Brain microvascular endothelial cell (primary cell): ENCODE measurements around the gene MGST1.

Experiments
- DNase-seq: peaks from one replicate; pipeline ENCODE4 v3.0.0-alpha.2; 2020
- H3K27ac ChIP-seq: fragments of 250-450 bp; sonication (Bioruptor Pico); 2 replicates; pipeline ENCODE4 v1.5.1; 2020; ENCODE audit warnings: mild to moderate bottlenecking, moderate library complexity
- H3K27me3 ChIP-seq: fragments of 250-450 bp; sonication (Bioruptor Pico); replicated peaks from 2 replicates; pipeline ENCODE4 v1.5.1; 2020; ENCODE audit warnings: mild to moderate bottlenecking
- H3K36me3 ChIP-seq: fragments of 250-450 bp; sonication (Bioruptor Pico); replicated peaks from 2 replicates; pipeline ENCODE4 v1.5.1; 2020; ENCODE audit warnings: mild to moderate bottlenecking
- H3K4me3 ChIP-seq: 2 replicates; pipeline ENCODE4 v1.5.1; 2011; ENCODE audit warnings: low read depth, mild to moderate bottlenecking, control low read depth, low read length, moderate library complexity
- CTCF ChIP-seq: IDR thresholded peaks from 2 replicates; pipeline ENCODE4 v1.5.1; 2011; ENCODE audit warnings: low read depth, mild to moderate bottlenecking, moderate library complexity, low read length, control low read depth, inconsistent platforms; ENCODE audit errors: missing control alignments
- in situ Hi-C: cut with HindIII; loops from 2 replicates; pipeline ENCODE4 v1.10.0; 2017; ENCODE audit warnings: low sequenced_read_pairs, low pct_ligation_motif_present

The MGST1 gene

GRCh38 chr12:16325426-16325825 is 22.0 kb upstream of the MGST1 start:
- no peaks in the 10 kb centered on the region for H3K36me3 ChIP-seq
- no peaks in the 10 kb centered on the region for H3K27me3 ChIP-seq
- in situ Hi-C loops: no loop called here
- no peak overlapping the region for H3K27ac ChIP-seq
- DNase-seq: no peak
- no peak for TF ChIP-seq CTCF
- no peak overlapping the region for H3K4me3 ChIP-seq

GRCh38 chr12:16327963-16328362 is 19.5 kb upstream of the MGST1 start:
- H3K27me3 ChIP-seq: no peaks in the 10 kb centered on the region
- in situ Hi-C loops: no loop called here
- H3K36me3 ChIP-seq: no peaks in the 10 kb centered on the region
- no peak for TF ChIP-seq CTCF
- no peak overlapping the region for H3K4me3 ChIP-seq
- no peak overlapping the region for H3K27ac ChIP-seq
- no peak for DNase-seq

- no peak overlapping the region for H3K27ac ChIP-seq
- H3K27me3 ChIP-seq: no peaks in the 10 kb centered on the region
- DNase-seq: no peak
- no peaks in the 10 kb centered on the region for H3K36me3 ChIP-seq
- in situ Hi-C loops: no loop called here
- H3K4me3 ChIP-seq: no peak overlapping the region
- TF ChIP-seq CTCF: no peak
Observed at GRCh38 chr12:16329594-16329993, 17.9 kb upstream of the MGST1 start.

GRCh38 chr12:16330560-16330959 is 16.9 kb upstream of the MGST1 start:
- Histone ChIP-seq H3K36me3 (no peaks in the 10 kb centered on the region), H3K4me3 (no peak overlapping the region), H3K27me3 (no peaks in the 10 kb centered on the region), H3K27ac (no peak overlapping the region)
- DNase-seq: no peak
- in situ Hi-C loops: no loop called here
- no peak for TF ChIP-seq CTCF

- no peak for DNase-seq
- no peaks in the 10 kb centered on the region for H3K27me3 ChIP-seq
- no peak overlapping the region for H3K27ac ChIP-seq
- no peaks in the 10 kb centered on the region for H3K36me3 ChIP-seq
- in situ Hi-C loops: no loop called here
- H3K4me3 ChIP-seq: no peak overlapping the region
- no peak for TF ChIP-seq CTCF
Observed at GRCh38 chr12:16331998-16332397, 15.4 kb upstream of the MGST1 start.

- in situ Hi-C loops: no loop called here
- Histone ChIP-seq H3K27me3 (no peaks in the 10 kb centered on the region), H3K4me3 (no peak overlapping the region), H3K27ac (no peak overlapping the region), H3K36me3 (no peaks in the 10 kb centered on the region)
- TF ChIP-seq CTCF: no peak
- no peak for DNase-seq
Observed at GRCh38 chr12:16335838-16336237, 11.6 kb upstream of the MGST1 start.
